GM12892 (cell line): ENCODE measurements around the gene TRAF7.

Experiments used
- POLR2A ChIP-seq: IDR thresholded peaks from 2 replicates; pipeline ENCODE4 v1.6.1; 2011; ENCODE audit warnings: low read depth, low read length, control low read depth
- POLR2AphosphoS5 ChIP-seq: IDR thresholded peaks from 2 replicates; pipeline ENCODE4 v1.6.1; 2011; ENCODE audit warnings: low read depth, low read length, control low read depth
- TAF1 ChIP-seq: IDR thresholded peaks from 2 replicates; pipeline ENCODE4 v1.6.1; 2011; ENCODE audit warnings: low read depth, mild to moderate bottlenecking, control low read depth, low read length, borderline replicate concordance

DNA sequence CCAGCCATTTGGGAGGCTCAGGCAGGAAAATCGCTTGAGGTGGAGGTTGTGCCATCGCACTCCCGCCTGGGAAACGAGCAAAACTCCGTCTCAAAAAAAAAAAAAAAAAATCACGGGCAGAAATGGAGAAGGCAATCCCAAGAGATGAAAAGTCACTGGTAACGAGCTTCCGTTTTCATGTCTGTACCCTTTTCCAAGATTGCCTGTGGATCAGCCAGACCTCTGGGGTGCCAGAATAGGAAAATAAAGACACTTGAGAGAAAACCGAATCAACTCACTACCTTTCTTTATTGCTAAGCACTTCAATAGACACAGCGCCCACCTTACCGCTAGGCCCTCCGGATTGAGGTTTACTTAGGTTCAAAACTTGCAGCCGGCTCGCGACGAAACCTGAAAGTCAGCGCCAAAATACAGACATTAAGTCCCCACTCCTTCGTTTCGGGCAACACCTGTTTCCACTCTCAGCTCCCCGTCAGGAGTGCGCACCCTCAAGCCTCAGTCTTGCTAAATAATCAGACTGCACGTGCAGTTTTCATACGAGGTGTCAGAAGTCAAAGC, 970 bp upstream of the TRAF7 start:
- TF ChIP-seq POLR2A (no peak), POLR2AphosphoS5 (no peak), TAF1 (no peak)
